Measurements from ENCODE around the gene TINAGL1.

The TINAGL1 gene, protein sequence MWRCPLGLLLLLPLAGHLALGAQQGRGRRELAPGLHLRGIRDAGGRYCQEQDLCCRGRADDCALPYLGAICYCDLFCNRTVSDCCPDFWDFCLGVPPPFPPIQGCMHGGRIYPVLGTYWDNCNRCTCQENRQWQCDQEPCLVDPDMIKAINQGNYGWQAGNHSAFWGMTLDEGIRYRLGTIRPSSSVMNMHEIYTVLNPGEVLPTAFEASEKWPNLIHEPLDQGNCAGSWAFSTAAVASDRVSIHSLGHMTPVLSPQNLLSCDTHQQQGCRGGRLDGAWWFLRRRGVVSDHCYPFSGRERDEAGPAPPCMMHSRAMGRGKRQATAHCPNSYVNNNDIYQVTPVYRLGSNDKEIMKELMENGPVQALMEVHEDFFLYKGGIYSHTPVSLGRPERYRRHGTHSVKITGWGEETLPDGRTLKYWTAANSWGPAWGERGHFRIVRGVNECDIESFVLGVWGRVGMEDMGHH

DNA sequence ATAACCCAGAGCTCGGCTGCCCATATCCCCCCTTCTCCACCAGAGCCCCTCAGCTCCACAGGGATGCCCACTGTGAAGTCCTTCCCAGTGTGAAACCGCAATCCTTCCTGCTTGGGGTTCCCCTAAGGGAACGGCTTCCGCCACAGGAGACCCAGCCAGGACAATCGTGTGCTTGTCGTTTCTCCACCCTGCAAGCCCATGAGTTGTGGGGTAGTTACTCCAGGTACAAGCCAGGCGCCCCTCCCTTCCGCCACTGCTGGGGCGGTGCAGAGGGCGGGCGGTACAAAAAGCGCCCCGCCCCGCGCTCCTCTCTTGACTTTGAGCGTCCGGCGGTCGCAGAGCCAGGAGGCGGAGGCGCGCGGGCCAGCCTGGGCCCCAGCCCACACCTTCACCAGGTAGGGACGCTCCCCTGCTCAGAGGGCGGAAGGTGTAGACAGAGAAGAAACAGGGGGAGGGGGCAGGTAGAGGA, at the start of gene TINAGL1:
TINAGL1 (plus strand) TSS at position 315 of the 469 bp plus-strand sequence. CDS start 634 bp downstream, outside the sequence.
- DNase-seq: no peak

DNA sequence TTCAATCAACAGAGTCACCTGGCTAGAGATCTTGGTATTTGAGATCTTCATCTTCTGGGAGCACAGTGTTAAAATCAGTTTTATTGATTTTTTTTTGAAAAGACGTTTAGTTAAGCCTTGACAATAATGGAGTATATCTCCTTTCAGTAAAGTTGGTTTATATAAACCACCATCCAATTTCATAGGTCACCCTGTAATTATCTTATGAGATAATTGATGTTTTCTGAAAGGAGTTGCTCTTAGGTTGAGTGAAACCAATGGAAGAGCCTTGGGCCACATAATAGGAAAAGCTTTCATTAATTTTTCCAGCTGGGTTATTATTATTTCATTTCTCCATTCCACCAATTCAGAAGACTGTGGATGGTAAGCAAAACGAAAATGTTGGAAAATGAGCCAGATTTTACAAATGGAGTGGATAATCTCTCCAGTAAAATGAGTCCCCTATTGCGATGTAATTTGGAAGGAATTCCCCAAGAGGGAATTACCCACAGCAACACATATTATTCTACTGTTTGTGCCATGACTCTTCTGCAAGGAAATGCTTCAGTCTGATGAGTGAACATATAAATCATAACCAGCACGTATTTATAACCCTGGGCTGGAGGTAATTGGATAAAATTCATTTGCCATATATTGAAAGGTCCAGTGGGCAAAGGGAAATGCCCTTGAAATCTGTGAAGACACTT, 46.2 kb upstream of the TINAGL1 start:
- no peak for DNase-seq

DNA sequence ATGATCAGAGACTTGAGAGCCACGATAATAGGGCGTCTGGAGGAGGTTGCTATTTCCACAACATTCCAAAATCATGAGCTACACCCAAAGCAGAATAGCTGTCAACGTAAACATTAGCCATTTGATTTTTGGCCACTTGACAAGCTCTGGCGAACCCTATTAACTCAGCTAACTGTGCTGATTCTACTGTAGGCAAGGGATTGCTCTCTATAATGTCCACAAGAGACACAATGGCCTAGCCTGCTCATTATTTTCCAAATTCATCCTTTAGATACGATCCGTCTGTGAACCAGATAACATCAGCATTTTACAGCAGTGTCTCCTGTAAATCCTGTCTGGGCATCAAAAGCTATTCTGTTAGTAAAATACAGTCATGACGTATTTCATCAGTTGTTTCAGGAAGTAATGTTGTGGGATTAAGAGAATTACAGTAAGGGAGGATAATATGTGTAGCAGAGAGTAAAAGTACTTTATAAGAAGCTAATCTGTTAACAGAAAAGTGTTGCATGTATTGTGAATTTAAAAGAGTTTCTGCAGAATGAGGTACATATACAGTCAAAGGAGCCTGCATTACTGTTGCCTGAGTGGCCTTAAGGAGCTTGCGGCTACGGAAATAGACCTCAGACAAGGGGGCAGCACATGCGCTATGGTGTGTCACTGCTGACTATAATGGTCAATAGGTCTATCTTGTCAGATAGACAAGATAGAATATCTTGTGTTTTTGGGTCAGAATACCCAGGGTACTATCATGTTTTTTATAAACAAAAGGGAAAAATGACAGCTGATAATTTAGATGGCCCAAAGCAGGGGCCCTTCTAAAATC, 44.9 kb upstream of the TINAGL1 start:
- no peak for DNase-seq

DNA sequence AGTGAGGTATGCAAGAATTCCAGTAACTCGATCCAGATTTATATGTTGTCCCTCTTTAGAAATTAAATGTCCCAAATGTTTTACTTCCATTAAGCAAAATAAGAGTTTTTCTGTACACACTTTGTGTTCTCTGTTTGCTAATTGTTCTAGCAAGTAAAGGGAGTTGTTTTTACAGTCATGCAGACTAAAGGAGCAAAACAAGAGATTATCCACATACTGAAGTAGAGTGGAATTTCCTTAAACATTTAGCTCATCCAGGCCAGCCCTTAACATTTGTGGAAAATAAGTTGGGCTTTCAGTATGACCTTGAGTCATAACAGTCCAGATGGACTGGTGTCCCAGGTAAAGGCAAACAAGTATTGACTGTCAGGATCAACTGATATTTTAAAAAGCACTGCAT, 44.1 kb upstream of the TINAGL1 start:
- DNase-seq: no peak

DNA sequence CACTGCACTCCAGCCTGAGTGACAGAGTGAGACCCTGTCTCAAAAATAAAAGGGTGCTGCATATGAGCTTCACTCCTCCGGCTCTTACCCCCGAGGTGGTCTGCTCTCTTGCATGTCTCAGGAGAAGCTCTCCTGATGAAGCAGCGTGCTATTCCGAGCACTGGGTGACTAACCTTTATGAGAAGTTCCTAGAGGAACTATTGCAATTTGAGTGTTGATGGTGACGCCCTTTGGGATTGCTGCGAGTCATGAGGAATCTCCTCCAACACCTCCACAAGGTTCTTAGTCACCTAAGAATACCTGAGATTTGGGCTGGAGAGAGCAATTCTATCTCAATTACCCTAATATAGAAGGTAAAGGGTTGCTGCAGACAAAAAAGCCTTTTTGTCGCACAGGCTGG, 40.8 kb upstream of the TINAGL1 start:
- no peak for DNase-seq

DNA sequence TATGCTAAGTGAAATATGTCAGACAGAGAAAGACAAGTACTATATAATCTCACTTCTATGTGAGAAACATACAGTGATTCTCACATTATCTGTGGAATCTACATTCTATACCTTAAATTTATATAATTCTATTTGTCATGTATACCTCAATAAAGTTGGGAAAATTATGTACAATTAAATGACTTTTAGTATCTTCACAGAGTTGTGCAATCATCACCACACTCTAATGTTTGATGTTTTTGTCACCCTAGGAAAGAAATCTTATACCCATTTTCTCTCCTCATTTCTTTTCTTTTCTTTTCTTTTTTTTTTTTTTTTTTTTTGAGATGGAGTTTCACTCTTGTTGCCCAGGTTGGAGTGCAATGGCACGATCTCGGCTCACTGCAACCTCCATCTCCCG, 37.0 kb upstream of the TINAGL1 start:
- no peak for DNase-seq

DNA sequence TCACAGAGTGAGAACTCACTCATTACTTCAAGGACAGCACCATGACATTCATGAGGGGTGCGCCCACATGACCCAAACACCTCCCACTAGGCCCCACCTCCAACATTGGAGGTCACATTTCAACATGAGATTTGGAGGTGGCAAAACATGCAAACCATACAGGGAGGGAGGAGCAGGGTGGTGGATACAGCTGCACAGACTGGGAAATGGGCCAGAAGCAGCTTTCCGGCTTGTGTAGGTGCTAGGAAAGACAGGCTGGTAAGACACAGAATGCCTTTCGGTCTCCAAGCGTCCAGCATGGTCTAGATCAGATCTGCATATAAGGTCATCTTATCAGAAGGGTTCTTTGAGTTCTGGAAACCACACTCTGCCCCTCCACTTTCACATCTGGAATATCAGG, 35.1 kb upstream of the TINAGL1 start:
- DNase-seq: no peak

DNA sequence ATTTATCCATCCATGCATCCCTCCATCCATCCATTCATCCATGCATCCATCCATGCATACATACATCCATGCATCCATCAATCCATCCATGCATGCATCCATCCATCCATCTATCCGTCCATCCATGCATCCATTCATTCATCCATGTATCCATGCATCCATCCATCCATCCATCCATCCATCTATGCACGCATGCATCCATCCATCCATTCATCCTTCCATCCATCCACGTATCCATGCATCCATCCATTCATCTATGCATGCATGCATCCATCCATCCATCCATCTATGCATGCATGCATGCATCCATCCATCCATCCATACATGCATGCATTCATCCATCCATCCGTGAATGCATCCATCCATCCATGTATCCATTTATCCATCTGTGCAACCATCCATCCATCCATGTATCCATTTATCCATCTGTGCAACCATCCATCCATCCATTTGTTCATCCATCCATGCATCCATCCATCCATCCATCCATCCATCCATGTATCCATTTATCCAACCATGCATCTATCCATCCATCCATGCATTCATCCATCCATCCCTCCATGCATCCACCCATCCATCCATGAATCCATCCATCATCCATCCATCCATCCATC, 30.3 kb upstream of the TINAGL1 start:
- DNase-seq: no peak

DNA sequence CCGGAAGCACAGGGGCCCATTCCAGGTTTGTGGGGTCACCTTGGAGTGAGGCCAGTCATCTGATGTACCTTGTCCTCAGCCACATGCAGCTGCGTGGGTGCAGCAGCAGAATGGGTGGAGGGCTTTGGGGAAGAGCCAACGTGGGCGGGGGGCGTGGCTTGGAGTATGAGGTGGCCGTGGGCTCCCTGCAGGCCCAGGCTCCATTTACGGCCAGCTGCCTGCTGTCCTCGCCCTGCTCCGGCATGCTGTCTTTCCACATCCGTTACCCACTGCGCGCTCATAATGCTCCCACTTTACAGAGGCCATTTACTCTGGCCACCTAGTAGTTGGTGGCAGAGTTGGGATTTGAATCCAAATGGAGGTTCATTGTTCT, 27.8 kb upstream of the TINAGL1 start:
- no peak for DNase-seq

DNA sequence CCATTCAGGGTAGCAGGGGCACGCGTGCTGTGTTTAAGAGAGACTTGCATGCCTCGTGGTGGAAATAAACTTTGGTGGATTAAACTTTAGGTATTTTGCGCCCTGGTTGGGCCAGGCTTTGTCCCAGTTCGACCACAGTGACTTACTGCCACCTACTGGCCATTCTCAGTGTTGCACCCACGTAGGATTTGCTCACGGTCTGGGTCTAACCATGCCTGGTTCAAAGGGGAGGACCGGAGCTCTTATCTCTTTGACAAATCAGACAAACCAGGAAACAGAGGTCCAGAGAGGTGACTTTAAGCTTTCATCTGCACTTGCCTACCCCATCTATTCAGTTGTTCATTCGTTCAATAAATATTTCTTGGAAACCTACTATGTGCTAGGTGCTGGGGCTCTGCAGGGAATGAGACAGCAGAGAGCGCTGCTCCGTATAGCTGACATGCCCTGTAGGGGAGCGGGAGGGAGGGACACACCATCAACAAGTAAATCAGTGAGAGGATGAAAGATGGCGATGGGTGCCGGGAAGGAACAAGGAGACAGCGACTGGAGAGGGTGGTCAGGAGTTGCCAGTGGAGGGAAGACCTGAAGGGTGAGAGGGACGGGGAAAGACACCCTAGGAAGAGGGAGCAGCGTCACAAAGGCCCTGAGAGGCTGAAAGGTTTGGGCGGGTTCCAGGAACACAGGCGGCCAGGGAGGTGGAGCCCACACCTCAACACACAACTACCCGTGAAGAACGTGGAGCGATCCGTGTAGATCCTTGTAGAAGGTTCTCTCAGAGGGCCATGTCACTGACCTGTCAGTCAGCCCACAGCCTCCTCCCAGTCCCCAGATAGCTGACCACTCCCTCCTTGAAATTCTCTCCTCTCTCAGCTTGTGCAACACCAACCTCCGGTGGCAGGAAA, 27.2 kb upstream of the TINAGL1 start:
- DNase-seq: peak; percentile 67 to 85

DNA sequence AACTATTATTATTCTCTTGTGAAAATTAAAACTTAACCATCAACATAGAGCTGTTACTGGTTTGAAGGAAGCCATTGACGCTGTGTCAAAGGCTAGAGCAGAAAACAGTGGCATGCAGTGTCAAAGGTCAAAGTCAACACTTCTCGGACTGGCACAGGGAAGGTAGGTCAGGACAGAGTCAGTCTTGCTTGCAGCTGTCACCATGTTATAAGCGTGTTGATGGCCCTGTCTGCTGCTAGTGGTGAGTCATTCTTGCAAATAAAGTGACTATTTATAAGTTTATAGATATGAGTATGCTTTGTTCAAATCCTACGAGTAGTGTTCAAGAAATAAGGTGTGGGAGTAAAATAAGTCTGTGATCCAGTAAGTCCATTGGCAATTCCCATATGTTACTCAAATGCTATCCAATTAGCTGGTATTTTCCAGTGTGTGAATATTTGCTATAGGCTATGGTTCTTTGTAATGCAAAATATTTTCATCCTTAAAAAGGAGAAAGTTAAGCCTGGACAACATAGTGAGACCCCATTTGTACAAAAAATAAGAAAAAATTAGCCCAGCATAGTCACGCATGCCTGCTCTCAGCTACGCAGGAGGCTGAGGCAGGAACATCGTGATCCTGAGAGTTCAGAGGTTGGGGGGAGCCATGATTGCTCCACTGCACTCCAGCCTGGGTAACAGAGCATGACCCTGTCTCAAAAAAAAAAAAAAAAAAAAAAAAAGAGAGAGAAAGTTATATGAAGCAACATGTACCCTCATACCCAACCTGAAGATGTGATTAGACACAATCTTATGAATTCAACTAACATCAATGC, 26.3 kb upstream of the TINAGL1 start:
- DNase-seq: no peak

DNA sequence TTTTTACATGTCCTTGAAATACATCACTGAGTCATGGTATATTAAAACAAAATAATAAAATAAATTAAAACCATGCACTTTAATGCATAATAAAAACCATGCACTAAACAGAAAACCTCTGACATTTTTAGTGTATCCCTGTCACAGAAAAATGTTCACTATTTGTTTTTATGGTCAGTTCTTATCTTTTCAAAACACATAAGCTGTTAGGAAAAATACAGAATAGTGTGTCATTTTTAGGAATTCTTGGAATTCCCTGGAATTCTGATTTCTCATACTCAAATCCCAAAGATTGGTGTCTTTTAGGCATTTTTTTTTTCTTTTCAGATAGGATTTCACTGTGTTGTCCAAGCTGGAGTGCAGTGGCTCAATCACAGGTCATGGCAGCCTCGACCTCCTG, 25.1 kb upstream of the TINAGL1 start:
- DNase-seq: no peak

DNA sequence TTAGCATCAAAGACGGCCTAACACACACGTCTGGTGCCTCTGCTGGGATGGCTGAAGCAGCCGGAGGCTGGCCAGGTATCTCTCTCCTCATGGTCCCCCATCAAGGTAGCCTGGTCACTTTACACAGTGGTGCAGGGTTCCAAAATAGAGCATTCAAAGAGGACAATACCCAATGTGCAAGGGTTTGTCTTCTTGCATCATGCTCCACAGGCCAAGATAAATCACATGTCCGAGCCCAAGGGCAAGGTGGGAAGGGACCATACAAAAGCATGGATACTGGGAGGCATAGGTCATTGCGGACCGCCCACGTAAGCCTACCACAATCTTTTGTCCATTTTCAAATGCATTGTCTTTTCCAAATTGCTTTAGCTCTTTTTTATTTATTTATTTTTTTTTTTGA, 23.8 kb upstream of the TINAGL1 start:
- no peak for DNase-seq

DNA sequence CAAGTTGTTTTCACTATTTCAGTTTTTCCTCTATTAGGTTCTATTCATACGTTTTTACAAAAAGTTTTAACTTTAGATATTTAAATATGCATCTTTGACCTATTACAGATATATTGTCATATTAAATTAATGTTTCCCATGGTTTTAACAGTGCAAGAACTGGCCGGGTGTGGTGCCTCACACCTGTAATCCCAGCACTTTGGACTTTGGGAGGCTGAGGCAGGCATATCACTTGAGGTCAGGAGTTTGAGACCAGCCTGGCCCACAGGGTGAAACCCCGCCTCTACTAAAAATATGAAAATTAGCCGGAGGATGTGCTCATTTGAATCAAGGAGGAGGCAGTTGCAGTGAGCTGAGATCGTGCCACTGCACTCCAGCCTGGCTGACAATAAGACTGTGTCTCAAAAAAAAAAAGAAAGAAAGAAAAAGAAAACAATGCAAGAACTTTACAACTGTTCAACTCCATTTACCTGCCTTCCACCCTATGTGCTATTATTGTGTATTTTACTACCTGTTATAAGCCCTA, 19.8 kb upstream of the TINAGL1 start:
- DNase-seq: no peak

DNA sequence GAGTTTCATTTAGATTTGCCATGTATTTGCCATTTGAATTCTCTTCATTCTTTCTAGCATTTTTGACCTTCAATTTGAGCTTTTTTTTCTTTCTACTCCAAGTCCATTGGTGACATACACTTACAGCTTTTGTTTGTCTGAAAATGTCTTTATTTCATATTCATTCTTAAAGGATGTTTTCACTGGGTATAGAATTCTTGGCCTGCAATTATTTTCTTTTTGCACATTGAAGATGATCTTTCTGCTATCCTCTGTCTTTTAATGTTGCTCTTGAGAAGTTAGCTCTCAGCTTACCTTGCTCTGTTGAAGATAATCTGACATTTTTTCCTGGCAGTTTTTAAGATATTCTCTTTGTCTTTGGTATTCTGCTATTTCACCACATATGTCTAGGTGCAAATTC, 16.6 kb upstream of the TINAGL1 start:
- DNase-seq: no peak

DNA sequence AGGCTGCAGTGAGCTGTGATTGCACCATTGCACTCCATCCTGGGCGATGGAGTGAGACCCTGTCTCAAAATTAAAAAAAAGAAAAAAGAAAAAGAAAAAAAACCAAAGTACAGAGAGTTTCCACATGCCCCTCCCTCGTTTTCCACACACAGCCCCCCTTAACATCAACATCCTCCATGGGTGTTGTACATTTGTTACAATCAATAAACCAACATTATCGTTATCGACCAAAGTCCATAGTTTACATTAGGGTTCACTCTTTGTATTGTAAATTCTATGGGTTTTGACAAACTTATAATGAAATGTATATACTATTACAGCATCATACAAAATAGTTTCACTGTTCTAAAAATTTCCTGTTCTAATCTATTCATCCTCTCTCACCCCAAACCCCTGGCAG, 15.9 kb upstream of the TINAGL1 start:
- no peak for DNase-seq

DNA sequence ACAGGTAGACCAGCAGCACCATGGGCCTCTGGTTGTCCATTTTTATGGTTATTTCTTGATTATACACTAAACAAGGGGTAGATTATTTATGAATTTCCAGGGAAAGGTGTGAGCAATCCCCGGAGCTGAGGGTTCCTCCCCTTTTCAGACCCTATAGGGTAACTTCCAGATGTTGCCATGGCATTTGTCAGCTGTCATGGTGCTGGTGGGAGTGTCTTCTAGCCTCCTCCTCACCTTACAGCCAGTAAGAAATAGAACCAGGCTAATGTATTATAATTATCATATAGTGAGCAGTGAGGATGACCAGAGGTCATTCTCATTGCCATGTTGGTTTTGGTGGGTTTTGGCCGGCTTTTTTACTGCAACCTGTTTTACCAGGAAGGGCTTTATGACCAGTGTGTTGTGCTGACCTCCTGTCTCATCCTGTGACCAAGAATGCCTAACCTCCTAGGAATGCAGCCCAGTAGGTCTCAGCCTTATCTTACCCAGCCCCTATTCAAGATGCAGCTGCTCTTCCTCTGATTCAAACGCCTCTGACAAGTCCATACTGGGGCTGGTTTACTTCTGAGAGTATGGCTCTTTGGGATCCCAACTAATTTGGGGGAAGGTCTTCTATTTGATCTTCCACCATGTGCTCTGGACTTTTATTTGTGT, 13.5 kb upstream of the TINAGL1 start:
- DNase-seq: no peak

DNA sequence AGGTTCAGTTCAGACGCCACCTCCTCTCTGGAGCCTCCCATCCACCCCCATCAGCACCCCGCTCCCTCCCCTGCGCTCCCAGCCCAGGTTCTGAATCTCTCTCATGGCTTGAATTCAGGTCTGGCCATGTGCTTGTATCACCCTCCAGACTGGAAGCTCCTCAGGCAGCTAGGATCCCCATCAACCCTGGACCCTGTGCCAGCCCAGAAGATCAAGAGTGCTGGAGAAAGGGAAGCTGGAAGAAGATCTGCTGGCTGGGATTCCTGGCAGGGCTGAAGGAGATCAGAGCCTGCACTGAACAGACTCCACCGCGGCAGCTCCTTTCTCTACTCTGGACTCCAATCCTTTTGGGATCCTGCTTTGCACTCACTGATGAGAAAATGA, 11.7 kb upstream of the TINAGL1 start:
- DNase-seq: no peak

DNA sequence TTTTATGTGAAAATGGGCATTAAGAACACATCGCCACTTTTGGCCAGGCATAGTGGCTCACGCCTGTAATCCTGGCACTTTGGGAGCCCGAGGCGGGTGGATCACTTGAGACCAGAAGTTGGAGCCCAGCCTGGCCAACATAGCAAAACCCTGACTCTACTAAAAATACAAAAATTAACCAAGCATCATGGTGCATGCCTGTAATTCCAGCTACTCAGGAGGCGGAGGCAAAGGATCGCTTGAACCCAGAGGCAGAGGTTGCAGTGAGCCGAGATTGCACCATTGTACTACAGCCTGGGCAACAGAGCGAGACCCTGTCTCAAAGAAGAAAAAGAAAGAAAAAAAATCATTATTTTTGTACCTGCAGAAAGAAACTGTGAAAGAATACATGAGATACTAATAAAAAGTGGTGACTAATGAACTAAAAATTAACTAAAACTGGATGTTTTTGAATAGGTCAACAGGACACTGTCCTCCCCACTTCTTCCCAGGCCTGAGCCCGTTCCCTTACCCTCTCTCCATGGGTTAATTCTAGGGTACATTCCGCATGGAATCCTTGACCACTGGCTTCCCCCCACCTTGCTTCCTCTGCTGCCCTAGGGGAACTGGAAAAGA, 8.3 kb upstream of the TINAGL1 start:
- DNase-seq: no peak

Measured in NCI-H524 (cell line).